LHCN-M2 (cell line): ENCODE measurements around the gene PCIF1. TPM values are rescaled to one million over a fixed set of nuclear protein-coding genes. Genes with fewer than 3 reads are reported as not detected.
"Not testable (repeated sequence)": the region's sequence is repeated elsewhere in the genome, so short reads cannot be mapped to it uniquely, and the experiment has no call there.

Experiments
- DNase-seq: peaks from one replicate; pipeline ENCODE4 v3.0.0-alpha.2; 2012; ENCODE audit warnings: low read depth
- total RNA-seq: library from RNA; depleted of rRNA; stranded (reverse); fragments of >200 nt; gene quantifications from 2 replicates; pipeline ENCODE4 v1.2.3, GENCODE V29; 2014

Gene PCIF1
- total RNA-seq, 1 experiment from 2014 or later: 13.6 TPM

DNA sequence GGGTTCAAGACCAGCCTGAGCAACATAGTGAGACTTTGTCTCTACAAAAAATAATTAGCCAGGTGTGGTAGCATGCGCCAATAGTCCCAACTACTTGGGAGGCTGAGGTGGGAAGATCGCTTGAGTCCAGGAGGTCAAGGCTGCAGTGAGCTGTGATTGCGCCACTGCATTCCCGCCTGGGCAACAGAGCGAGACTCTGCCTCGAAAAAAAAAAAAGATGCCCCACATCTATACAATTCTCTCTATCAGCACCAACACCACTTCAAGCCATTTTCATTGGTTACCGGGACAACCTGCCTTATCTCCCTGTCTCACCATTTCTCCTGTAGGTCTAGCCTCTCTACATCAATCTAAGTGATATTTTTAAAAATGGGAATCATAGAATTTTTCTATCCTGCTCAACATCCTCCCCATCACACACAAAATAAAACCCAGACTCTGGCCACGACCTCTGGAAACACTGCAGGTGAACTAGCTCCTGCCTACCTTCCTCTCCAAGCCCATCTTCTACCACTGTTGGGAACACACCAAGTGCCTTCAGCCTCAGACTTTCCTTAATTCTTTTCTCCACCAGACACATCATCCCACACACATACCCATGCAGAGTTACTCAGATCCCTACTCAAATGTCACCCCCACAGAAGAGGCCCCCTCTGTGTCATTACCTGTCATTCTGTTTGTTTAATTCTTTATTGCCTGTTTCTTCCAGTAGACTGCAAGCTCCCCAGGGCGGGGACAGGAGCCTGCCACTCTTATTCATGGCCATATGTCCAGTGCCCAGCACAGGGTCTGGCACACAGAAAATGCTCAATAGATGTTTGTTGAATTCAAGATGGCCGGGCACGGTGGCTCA lies 12.9 kb upstream of the PCIF1 start:
- no peak for DNase-seq

DNA sequence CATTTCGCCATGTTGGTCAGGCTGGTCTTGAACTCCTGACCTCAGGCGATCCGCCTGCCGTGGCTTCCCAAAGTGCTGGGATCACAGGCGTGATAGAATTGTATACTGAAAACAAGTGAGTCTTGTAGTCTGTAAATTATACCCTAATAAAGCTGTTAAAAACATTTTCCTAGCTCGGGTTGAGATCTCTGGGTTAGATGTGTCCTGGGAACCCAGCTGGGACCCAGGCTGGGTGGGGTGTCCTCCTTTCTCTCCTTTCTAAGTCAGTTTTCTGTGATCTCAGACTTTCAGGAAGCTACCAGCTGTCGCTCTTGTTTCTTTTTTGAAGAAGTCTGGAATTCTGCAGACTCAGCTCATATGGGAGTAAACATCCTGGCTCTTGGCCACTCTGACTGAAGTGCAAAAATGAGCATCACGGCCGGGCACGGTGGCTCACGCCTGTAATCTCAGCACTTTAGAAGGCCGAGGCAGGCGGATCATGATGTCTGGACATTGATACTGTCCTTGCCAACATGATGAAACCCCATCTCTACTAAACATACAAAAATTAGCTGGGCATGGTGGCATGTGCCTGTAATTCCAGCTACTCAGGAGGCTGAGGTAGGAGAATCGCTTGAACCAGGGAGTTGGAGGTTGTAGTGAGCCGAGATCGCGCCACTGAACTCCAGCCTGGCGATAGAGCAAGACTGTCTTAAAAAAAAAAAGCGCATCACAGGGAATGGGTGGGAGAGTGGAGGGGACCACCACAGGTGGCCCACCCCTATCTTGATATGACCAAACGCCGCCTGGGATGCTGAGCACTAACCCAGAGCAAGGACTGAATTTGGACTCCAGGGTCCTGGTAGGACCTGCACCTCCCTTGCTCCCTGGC lies 9.9 kb upstream of the PCIF1 start:
- DNase-seq: peak; percentile 84

DNA sequence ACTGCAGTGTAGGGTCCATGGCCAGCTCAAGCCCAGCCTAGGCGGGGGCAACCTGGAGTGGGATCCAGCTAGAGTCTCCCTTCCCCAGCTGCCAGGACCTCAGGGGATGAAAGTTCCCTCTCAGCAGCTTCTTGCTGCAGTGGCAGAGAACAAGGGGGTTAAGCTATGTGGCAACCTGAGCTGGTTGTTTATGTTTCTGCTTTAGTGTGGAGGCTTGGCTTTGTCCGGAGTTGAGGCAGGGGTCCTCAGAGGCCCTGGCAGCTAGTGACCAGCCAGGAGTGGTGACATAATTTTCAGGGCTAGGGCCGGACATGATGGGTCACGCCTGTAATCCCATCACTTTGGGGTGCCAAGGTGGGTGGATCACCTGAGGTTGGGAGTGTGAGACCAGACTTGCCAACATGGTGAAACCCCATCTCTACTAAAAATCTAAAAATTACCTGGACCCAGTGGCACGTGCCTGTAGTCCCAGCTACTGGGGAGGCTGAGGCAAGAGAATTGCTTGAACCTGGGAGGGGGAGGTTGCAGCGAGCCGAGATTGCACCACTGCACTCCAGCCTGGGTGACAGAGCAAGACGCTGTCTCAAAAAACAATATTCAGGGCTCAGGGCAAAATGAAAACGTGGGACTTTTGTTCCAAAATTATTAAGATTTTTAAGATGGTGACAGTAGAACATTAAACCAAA lies 8.5 kb upstream of the PCIF1 start:
- DNase-seq: no peak

DNA sequence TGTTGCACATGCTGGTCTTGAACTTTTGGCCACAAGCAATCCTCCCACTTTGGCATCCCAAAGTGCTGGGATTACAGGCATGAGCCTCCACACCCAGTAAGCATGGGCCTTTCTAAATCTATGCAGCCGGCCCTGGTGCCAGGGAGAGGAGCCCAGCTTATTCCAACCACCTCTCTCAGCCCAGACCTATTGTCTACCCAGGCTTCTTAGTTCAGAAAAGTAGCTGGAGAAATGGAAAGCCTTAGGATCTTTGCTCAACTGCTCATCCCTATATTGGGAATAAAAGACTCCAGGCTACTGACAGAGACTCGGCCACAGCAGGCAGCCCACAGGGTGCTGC lies 7.8 kb upstream of the PCIF1 start:
- DNase-seq: no peak

DNA sequence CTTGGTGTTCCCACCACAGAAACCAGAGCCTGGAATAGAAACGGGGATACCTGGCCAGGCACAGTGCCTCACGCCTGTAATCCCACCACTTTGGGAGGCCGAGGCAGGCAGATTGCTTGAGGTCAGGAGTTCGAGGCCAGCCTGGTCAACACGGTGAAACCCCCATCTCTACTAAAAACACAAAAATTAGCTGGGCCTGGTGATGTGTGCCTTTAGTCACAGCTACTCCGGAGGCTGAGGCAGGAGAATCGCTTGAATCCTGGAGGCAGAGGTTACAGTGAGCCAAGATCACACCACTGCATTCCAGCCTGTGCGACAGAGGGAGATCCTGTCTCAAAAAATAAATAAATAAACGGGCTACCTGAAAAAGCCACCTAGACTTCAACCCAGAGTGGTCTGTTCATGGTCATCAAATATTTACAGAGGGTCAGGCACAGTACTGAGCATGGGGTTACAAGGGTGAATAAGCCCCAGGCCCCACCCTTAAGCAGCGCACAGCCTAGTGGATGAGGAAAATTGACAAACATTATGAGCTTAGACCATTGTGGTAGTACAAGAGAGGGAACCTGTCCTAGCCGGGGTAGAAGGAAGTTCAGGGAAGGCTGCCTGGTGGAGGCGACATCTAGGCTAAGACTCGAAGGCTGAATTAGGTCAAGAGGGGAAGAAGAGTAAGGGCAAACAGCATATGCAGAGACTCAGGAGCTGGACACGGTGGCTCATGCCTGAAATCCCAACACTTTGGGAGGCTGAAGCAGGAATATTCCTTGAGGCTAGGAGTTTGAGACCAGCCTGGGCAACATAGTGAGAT lies 7.2 kb upstream of the PCIF1 start:
- no peak for DNase-seq

DNA sequence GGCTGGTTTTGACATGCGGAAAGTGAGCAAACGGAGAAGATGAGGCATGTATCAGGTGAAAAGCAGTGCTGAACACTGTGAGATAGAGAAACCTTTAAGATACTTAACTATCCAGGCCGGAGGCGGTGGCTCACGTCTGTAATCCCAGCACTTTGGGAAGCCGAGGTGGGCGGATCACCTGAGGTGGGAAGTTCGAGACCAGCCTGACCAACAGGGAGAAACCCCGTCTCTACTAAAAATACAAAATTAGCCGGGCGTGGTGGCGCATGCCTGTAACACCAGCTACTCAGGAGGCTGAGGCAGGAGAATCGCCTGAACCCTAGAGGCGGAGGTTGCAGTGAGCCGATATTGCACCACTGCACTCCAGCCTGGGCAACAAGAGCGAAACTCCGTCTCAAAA lies 2.8 kb upstream of the PCIF1 start:
- not testable (repeated sequence) for DNase-seq

DNA sequence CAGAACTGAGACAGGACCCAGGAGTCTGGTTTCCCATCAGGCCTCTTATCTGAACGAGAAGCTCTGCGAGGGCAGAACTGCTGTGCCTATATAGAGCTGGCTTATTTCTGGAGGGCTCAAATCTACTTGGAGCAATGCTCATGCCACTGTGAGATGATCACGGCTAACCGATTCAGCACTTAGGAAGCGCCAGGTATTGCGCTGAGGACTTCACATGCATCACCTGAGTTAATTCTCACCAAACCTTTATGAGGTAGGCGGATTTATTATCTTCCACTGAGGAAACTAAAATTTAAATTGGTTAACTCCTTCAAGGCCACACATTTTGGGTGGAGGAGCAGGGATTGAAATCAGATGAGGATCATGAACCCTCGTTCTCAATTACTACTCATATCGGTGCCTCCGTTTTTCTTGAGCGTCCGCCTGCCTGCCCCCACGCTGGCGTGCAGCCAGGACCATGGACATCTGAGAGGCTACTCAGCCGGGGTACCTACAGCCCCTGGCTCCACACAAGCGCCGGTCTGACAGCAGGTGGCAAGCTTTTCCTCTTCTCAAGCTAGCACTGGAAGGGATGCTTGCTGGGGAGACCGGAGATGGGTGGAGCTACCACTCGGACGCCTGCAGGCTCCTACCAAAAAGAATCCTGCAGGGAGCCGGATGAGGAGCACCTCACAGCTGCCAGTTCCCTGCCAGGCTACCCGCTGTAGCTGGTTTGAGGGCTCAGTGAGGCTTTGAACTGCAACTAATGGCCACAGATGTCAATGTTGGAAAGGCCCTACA lies 1.0 kb upstream of the PCIF1 start:
- DNase-seq: peak; percentile 84

DNA sequence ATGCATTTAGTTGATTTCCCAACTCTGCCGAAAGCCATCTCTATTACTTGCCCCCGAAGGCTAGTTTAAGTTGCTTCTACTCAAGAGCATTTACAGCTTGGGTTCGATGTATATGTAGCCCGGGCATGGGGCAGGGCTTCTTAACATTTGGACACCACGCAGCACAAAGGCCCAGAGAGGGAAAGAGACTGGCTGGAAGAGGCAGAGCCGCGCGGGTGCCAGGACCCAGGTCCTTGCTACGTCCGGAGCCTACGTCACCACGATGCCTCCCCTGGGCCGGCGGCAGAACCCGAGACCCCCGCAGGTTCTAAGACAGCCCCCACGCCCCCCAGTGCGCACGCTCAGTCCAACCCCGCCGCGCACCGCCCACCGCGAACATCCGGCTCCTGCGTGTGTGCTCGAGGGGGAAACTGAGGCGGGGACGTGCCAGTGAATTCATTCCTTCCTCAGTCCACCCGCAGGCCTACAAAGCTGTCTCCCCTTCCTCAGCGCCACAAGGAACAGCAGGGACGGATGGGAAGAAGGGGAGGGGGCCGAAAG lies 367 bp upstream of the PCIF1 start:
- DNase-seq: peak; percentile 43

DNA sequence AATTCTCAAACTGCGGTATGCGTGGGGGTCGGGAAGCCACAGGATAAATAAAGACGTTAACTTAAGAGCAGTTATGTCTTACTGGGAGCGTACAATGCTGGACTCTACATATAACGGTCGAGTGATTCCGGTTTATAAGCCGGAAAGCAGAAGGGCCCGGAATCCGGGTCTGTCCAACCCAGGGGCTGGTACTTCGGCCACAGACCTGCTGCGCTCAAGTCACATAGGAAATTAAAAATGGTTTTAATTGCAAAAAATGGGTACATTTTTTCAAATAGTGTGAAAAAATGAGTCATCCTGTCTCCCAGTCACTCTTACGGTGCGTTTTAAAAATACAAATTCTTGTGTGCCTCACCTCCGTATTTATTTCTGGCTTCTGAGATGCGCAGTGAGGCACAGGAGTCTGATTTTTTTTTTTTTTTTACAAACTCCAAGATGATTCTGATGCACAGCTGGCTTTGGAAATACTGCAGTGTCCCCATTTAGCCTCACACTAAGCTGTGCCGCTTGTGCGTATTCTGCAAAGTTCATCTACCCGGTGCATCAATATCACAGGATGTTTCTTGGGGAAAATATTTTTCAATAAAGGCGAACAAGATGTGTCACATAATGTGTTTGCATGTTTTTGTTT lies 1.0 kb downstream of the PCIF1 start:
- peak; percentile 51 for DNase-seq

DNA sequence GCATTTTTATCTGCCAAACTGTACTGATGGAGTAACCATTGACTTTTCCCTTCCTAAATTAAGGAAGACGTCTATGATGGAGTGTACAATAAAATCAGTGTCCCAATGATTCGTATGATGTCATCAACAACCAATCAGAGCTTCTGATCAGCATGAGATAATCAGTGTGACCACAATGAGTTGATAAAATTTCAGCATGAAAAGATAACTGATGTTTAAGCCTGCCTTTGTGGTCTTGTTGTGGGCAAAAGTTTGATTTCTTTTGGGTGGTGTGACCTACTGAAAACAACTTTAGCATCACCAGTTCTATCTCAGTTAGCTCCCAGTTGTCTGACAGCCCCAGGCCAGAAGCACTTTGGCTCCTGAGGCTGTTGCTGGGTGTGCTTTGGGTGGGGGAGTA lies 3.3 kb downstream of the PCIF1 start:
- DNase-seq: no peak

DNA sequence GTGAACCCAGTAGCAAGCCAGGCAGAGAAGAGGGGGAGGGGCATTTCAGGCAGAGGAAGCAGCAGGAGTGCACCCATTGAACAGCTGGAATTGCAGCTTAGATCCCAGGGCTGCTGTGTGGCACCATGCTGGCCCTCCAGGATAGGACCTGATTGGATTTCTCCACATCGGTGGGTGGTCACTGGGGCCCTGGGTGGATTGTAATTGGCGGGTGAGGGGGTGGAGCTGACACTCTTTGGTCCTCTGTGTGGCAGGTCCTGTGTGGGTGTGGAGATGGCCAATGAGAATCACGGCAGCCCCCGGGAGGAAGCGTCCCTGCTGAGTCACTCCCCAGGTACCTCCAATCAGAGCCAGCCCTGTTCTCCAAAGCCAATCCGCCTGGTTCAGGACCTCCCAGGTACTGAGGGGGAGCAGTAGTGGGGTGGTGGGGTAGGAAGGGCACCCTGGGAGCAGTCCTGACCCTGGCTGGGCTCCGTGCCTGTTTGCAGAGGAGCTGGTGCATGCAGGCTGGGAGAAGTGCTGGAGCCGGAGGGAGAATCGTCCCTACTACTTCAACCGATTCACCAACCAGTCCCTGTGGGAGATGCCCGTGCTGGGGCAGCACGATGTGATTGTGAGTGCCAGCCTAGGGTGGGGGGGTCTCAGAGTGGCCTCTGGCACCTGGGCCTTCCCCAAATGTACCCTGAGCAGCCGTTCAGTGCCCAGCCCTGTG lies 4.4 kb downstream of the PCIF1 start:
- no peak for DNase-seq

DNA sequence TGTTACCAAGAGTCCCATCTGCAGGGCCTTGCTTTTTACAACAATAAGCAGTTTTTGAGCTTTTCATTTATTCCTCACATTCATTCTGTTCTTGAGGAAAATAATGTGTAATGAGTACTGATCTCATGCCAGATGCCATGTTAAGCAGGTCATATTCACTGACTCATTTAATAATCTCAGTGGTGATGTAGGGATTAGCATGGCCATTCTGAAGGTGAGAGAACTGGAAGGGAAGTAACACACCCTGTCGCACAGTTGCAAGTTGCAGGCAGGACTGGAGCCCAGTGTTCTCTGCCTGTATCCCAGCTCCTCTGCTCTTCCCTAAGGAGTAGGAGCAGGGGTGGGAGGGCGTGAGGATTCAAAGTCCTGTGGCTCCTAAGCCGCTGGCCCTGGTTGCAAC lies 5.6 kb downstream of the PCIF1 start:
- no peak for DNase-seq

DNA sequence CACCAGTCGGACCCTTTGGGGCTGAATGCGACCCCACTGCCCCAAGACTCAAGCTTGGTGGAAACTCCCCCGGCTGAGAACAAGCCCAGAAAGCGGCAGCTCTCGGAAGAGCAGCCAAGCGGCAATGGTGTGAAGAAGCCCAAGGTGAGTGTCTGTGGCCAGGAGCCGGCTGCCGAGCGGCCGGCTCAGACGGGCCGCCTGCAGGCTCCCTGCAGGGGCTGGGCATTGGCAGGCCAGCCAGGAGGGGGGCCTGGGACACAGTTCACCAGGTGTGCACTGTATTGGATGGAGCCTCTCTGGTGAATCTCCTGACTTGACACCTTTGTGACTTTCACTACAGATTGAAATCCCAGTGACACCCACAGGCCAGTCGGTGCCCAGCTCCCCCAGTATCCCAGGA lies 6.0 kb downstream of the PCIF1 start:
- no peak for DNase-seq

DNA sequence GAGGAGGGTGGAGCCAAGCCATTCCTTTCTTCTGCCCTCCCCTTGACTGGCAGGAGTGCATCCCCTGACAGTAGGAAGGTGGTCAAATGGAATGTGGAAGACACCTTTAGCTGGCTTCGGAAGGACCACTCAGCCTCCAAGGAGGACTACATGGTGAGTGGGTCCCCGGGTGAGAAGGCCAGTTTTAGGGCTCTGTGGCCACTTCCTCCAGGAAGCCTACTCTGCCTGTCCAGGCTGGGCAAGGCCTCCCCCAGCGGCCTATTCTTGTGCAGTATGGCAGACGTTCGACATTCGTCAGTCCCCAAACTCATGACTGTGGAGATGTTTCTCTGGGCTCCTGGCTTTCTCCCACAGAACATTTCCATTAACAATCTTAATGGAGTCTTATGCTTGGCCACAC lies 9.1 kb downstream of the PCIF1 start:
- no peak for DNase-seq

DNA sequence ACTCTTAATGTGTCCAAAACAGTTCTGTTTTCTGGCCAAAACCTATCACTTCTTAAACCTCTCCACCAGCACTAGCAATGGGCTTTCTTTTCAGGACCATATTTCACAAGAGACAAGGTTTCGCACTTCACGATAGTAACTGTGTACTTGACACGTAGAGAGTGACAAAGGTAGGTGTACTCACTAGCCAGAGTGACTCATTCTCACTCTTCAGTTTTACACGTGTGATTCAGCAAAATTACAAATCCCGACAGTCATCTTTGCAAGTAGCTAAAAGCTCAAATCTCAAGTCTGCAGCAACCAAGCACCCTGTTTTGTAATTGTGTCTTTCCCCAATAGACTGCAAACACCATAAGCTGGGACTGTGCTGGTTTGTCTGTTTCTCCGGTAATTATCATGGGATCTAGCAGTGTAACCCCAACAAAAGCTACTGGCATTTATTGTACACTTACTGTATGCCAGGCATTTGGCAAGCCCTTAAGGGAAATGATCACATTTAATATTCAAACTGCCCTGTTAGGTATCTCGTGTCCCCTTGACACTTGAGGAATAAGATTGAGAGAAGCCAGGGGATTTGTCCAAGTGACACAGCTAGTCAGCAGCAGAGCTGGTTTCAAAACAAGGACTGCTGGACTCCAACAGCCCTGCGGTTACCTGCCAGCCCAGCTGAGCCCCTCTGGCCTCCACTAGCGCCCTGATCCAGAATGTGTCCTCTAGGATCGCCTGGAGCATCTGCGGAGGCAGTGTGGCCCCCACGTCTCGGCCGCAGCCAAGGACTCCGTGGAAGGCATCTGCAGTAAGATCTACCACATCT lies 9.9 kb downstream of the PCIF1 start:
- peak; percentile 64 for DNase-seq

DNA sequence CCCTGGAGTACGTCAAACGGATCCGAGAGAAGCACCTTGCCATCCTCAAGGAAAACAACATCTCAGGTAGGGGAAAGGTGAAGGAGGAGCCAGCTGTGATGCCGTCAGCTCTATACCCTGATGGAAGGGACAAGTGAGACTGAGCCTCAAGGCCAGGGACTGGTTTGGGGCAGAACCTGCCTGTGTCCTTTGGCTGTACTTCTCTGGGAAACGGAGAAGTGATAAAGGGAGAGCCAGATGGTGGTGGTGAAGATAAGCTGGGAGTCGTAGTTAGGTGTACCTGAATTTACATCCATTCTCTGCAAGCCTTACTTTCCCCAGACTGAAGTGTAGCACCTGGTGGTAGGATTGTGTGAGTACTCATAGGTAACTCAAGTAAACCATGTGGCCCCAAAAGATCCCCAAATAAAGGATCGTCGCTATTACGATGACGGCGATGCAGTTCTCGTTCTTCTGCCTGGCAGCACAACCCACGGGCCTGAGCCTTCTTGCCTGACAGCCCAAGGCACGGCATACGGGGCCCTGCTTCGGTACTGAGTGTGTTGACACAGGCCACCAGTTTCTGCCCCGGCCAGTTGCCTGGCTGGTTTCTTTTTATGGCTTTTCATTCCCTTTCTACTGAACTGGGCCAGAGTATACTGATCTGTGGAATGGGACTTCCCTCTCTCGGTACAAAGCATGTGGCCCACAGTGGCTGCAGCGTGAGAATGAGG lies 10.6 kb downstream of the PCIF1 start:
- DNase-seq: no peak

DNA sequence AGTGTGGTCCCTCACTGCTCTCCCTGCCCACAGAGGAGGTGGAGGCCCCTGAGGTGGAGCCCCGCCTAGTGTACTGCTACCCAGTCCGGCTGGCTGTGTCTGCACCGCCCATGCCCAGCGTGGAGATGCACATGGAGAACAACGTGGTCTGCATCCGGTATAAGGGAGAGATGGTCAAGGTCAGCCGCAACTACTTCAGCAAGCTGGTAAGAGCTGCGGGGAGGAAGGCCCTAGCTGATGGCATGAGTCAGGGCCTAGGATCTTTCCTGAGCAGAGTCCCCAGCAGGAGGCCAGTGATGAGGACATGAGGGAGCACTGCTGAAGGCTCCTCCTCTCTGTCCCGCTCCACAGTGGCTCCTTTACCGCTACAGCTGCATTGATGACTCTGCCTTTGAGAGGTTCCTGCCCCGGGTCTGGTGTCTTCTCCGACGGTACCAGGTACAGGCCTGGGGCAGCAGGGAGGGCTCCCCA lies 11.2 kb downstream of the PCIF1 start:
- peak; percentile 35 for DNase-seq
